Measurements from ENCODE around the gene PLPP2.

PLPP2 gene

GRCh38 chr19:293436-294110, 2.4 kb upstream of the PLPP2 start:
- no peak for DNase-seq (ENCODE audit: low read depth in 2 of 2)

DNA sequence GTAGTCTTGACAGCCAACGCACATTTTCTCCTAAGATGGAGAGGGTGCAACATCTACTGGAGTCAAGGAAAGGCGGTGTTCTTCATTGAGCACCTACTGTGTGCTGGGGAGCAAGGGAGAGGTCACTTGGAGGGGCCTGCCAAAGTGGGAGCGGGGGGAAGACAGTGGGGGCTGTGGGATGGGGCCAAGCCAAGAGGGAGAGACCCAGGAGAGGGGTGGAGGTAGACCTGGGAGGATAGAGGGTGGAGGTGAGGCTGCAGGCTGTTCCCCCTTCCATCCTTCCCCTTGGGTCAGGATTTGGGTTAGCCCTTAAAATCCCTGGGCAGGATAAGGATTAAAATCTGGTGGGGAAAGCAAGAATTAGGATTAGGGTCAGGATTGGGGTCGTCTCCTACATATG, 1.7 kb upstream of the PLPP2 start:
- no peak for DNase-seq (ENCODE audit: low read depth in 2 of 2)

DNA sequence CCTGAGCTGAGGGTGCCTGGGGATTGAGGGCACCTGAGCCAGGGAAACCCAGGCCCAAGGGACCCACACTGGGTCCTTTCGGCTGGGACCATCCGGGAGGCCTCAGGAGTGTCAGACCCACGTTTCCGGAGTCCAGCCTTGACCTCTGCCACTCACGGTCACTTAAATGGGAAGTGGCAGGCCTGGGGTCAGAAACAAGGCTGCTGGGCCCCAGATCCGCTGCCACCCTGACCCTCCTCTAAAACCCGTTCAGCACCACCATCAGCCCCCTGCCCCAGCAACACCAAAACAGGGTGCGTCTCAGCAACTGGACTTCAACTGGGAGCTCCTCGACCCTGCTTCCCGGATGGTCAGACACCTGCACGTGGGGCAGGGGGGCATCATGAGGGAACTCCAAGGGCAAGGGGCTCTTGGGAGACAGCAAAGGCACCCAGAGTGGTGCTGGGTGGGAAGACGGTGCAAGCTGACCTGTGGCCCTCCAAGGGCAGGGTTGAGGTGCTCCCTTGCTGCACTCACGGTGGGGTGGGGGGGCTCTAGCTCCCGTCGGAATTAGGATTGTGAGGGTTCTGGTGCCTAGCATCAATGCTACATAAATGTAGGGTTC, 1.2 kb upstream of the PLPP2 start:
- no peak for DNase-seq (ENCODE audit: low read depth in 2 of 2)

GRCh38 chr19:291561-292280, 518 bp upstream of the PLPP2 start:
- no peak for DNase-seq (ENCODE audit: low read depth in 2 of 2)

DNA sequence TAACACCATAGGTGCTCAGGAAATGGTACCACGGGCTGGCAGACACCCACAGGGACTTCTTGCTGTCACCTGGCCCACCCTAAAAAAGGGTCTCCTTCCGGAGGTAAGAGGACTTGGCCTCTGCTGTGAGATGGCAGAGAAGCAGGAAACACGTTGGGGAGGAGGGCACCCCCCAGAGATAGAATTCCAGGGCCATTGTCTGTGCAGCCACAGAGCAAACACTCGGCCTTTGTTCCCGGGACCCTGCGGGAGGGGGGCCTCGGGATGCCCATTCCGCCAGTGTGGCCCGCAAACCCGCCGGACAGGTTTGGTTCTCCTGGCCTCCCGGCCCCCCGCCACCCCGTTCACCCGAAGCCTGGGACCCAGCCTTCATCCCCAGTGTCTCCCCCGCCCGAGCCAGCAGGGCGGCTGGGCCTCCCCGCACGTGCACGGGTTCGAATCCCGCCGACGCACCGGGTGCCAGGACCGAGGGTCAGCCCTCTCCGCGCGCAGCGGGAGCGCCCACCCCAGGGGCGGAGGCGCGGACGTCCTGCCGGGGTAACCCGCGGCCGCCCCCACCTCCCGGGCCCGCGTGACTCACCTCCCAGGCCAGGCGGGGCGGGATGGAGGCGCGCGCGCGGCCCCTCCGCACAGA, 714 bp downstream of the PLPP2 start:
- no peak for DNase-seq (ENCODE audit: low read depth in 2 of 2)

GRCh38 chr19:289651-290371, 1.4 kb downstream of the PLPP2 start:
- no peak for DNase-seq (ENCODE audit: low read depth in 2 of 2)

DNA sequence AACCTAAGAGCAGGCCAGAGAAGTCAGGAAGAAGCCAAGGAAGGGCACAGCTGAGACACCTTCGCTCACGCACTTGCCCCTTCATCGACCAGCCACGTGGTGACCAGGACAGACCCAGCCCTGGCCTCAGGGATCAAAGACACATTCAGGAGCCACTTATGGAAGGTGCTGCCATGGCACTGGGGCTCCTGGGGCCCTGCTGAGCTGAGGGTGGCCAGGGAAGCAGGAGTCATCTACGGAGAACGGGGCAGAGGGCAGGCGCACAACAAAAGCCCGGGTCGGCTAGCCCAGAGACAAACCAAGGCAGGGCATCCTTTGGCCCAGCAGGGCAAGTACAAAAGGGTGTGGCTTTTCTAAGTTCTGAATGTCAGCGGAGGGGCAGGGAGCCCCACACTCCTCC, 2.3 kb downstream of the PLPP2 start:
- no peak for DNase-seq (ENCODE audit: low read depth in 2 of 2)

- no peak for DNase-seq (ENCODE audit: low read depth in 2 of 2)
Measured at GRCh38 chr19:287381-287871, 3.8 kb downstream of the PLPP2 start.

DNA sequence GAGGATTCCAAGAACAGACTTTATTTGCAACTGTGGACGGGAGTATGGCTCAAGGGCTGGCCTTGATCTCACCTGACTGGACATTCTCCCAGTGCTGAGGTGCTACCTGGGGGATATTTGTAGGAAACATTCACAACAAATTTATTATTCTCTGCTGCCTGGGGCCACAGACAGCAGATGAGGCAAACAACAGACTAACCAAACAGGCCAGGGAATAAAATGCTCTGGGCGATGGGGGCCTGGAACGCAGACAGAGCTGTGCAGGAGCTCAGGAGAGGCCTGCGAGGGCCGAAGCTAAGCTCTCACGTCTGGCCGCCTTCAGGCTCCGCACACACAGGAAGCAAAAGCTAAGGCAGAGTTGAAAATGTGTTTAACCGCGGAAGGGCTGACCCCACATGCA, 7.8 kb downstream of the PLPP2 start:
- DNase-seq (ENCODE audit: low read depth in 2 of 2) = no peak

DNA sequence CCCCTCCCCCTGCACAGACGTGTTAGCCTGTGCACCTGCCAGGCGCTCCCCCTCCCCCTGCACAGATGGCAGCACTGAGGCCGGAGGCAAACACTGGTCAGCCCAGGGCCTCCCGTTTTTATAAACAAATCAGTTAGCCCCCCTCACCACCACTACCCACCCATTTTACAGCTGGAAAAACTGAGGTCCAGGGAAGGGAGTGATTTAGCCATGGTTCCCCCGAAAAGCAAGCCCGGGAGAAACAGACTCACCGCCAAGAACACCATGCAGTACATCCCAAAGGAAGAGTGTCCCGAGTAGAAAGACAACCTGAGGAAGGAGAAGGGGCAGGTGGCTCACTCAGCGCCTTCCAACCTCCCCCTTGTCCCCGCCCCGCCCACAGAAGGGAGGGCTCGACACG, 8.7 kb downstream of the PLPP2 start:
- DNase-seq (ENCODE audit: low read depth in 2 of 2) = no peak

DNA sequence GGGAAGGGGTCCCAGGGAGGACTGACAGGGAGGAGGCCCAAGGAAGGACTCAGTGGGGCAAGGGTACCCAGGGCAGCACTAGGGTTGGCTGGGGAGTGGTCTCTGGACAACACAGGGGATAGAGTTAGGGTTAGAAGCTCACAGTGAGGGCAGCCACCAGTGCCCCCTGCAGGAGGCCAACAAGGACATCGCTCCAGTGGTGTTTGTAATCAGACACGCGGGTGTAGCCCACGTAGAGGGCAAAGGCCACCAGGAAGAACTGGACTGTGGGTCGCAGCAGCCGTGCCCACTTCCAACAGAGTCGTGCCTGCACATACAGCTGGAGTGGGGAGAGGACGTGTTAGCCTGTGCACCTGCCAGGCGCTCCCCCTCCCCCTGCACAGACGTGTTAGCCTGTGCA, 9.2 kb downstream of the PLPP2 start:
- no peak for DNase-seq (ENCODE audit: low read depth in 2 of 2)

DNA sequence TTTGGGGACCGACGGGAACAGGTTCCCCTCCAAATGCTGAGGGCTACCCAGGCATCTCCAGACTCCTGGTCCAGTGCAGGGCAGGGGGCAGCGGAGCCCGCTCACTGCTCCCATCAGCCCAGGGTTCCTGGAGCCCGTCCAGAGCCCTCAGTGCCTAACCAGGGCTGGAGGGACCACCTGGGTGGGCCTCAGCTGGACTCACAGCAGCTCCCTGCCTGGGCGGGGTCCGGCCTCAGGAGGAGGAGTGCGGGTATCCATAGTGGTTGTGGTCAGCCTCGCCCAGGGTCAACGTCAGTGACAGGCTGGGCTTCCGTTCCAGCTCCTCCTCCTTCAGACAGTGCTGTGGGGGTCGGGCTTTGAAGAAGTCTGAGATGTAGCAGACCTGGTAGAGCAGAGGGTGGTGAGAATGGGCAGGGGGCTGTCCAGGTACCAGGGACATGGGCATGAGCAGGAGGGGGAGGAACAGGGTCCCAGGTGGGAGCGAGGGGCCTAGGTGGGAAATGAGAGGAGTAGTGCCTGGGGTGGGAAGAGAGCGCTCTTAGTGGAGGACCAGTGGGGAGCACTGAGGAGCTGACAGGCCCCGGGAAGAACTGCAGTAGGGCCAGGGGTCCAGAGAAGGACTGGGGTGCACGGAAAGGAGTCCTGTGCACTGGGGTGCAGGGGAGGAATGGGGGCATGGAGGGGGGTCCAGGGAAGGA, 9.9 kb downstream of the PLPP2 start:
- no peak for DNase-seq (ENCODE audit: low read depth in 2 of 2)

DNA sequence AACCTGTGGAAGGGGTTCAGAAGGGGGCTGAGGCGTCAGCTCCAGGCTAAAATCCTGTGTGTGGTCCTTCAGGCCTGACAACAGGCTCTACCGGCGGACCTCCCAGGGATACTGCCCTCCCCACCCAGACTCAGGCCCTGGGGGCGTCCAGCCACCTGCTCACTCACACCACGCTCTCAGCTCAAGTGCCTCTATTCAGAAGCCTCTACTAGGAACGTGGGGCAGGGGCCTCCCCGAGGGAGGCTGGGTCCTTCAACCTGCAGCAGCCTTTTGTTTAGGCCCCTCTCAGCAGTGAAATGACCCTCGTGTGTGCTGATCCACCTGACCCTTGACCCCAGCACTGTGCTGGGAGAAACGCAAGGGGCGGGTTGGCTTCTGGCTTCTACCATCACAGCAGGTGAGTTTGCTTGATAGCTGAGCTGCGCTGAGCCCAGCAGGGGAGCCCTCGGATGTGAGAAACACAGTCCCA, 10.6 kb downstream of the PLPP2 start:
- no peak for DNase-seq (ENCODE audit: low read depth in 2 of 2)

GRCh38 chr19:279656-280055, 11.5 kb downstream of the PLPP2 start:
- DNase-seq (ENCODE audit: low read depth in 2 of 2) = no peak

DNA sequence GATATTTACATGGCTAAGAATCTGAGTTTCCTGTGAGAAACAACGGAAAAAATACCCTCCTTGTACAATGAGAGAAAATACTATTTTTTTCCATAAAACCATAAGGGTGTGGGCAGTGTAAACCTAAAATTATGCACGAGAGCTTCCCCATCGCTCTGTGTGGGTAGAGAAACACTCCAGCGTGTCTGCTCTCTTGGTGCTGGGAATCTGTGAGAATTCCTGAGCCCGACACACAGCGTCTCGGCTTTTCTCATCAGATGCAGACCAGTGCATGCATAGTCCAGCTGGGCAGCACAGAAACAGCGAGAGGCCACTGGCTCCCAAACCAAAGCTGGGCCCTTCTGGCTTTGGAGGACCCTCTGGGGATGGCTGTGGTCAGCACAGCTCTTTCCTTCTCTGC, 12.0 kb downstream of the PLPP2 start:
- no peak for DNase-seq (ENCODE audit: low read depth in 2 of 2)

- DNase-seq (ENCODE audit: low read depth in 2 of 2) = no peak
Measured at GRCh38 chr19:277581-278165, 13.5 kb downstream of the PLPP2 start.

GRCh38 chr19:277131-277530, 14.1 kb downstream of the PLPP2 start:
- DNase-seq (ENCODE audit: low read depth in 2 of 2) = no peak

DNA sequence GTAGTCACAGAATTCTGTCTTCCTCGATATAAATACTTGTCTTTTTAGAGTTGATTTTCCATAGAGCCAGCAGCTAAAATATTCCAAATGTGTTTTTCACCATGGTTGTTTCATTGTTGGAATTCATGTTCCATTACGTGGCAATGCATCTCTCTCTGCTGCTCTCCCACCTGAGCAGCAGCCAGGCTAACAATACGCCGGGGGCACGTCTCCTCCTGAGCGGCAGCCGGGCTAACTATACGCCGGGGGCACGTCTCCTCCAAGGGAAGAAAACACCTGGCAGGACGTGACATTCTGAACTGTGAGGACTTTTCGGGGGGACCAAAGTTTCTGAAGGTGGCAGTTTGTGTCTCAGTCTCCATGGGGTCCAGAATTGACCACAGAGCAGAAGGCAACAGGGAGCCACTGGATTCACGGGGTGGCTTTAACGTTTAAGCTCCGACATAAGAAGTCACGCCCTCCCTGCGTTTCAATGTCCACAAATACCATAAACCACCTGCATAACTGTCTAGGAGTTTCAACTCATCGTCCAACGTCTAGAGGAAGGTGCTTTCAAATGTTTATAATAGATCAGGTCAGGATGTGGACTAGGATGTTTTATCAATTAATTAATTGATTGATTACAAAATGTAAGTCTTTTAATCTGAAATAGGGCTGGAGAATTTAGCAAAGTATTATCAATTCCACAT, 15.1 kb downstream of the PLPP2 start:
- no peak for DNase-seq (ENCODE audit: low read depth in 2 of 2)

GRCh38 chr19:275000-275399, 16.2 kb downstream of the PLPP2 start:
- no peak for DNase-seq (ENCODE audit: low read depth in 2 of 2)

GRCh38 chr19:273393-273792, 17.8 kb downstream of the PLPP2 start:
- no peak for DNase-seq (ENCODE audit: low read depth in 2 of 2)

Data from fibroblast of skin of left biceps (primary cell).